Gastroesophageal sphincter (tissue), 3 donors: ENCODE data around the gene CDC42EP4.

Experiments used
- CTCF ChIP-seq, 4 experiments: fragments of 200-600 bp in 2 of 4; fragments of 450-650 bp in 2 of 4; sonication (generic) in 1 of 4; IDR thresholded peaks; one replicate each; pipeline ENCODE4 v1.5.1; 2017 to 2019; ENCODE audit warnings: antibody characterized with exemption in 4 of 4, mild to moderate bottlenecking in 2 of 4, moderate library complexity in 2 of 4
- EP300 ChIP-seq: sonication (generic); formaldehyde crosslinking; IDR thresholded peaks from one replicate; pipeline ENCODE4 v1.6.1; 2017; ENCODE audit warnings: antibody characterized with exemption, mild to moderate bottlenecking
- POLR2AphosphoS5 ChIP-seq: sonication (generic); formaldehyde crosslinking; IDR thresholded peaks from one replicate; pipeline ENCODE4 v1.6.1; 2017; ENCODE audit warnings: antibody characterized with exemption

DNA sequence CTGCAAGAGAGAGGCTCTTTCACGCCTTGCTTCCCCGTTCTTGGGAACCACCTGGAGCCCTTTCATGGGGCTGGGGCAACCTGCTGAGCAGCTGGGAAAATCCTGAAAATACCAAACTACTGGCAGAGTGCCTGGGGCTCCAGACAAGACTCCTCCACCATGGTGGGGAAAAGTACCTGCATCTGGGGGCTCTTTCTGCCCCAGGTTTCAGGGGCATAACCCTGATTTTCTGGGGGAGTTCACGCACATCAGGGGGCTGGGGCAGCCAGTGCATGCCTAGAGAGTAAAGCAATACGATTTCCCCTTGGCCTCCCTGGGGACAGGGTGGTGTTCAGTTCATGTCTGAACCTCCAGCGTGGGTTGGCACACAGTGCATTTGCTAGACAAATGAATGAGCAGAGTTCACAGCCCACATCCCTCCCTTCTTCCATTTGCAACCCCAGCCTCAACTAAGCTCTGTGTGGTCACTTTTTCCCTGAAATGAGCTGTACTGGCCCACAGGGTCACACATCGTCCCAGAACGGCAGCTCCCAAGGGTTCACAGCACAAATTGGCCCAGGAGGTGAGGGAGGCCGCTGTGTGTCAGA is 5.2 kb upstream of the CDC42EP4 start:
- TF ChIP-seq CTCF (IDR thresholded peaks at IDR 0.05) (no peak), EP300 (no peak), POLR2AphosphoS5 (no peak)
